Measurements from ENCODE around the gene MEDAG.
A peak's percentile ranks its signal among the peaks of the same experiment; 100 is the strongest.

The MEDAG gene

DNA sequence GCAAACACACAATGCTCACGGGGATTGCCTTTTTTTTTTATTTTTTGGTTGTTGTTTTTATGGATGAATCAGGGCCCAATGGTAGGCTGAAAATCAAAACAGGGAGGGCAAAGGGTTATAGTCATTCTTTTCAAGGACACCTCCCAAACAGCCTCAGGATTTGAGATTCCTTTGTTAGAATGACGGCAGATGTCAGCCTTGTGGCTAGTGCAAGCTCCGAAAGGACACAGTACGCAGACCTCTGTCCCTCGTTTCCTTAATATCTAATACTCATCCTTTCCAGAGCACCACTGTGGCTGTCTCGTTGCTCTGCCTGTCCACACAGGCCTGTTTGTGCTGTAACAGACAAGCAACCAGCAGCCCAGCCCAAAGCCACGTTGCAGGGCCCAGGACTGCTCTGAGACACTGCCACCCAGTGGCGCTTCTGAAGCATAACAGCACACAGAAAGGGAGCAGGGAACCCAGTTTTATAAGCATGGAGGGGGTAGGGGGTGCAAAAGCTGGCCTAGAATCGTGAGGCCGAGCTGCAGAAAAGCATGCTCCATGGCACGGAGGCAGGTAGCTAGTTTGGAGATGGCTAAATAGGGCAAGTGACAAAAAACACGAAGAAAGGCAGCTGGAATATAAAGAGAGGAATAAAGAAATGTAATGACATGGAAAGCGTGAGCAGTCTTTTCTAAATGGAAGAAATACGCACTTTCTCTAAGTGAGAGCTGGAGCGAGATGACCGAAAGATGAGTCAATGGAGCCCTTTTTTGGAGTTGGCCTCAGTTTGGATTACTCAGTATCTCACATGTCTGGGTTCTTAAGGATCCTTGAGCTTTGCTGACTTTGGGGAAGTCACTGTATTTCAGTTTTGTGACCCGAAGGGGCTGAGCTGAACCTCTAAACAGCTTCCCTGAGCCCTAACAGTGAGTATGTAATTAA is 40.7 kb upstream of the MEDAG start:
- Histone ChIP-seq H3K27ac (ENCODE audit: low read length) (peak overlapping the region; percentile 90), H3K27me3 (ENCODE audit: control insufficient read depth in 1 of 2, insufficient read depth in 2 of 2, low read length in 2 of 2) (no peaks in the 10 kb centered on the region), H3K9ac (ENCODE audit: low read length in 2 of 2) (peak overlapping the region; percentile 56 to 71), H3K9me3 (ENCODE audit: control insufficient read depth in 2 of 2, low read length in 2 of 2) (no peaks in the 10 kb centered on the region), H3K36me3 (ENCODE audit: control insufficient read depth in 2 of 2, insufficient read depth in 2 of 2, low read length in 2 of 2) (no peaks in the 10 kb centered on the region), H3K4me3 (ENCODE audit: low read length in 2 of 2) (peak overlapping the region; percentile 17 to 40), H3K4me1 (ENCODE audit: control insufficient read depth, insufficient read depth, low read length) (peaks cover 51% of the 10 kb centered on the region)

DNA sequence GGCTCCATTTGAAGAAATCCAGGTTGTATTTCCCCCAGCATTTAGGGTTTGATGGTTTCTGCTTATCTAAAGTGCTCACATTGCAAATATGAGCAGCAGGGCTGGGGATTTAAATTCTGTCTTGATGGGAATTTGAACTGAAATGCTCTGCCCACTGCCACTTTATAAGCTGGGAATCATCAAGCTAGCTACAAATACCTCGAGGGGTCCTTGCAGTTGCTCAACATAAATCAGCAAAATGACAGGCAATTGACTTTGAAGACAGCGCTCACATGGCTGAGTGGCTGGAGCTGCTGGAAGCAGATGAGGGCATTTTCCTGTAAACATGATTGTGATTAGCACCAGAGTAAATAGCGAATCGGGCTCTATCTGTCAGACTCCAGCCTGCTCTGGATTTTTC is 39.4 kb upstream of the MEDAG start:
- H3K9me3 ChIP-seq (ENCODE audit: control insufficient read depth in 2 of 2, low read length in 2 of 2): no peaks in the 10 kb centered on the region
- H3K27ac ChIP-seq (ENCODE audit: low read length): no peak overlapping the region
- H3K4me3 ChIP-seq (ENCODE audit: low read length in 2 of 2): no peak overlapping the region
- peaks cover 52% of the 10 kb centered on the region for H3K4me1 ChIP-seq (ENCODE audit: control insufficient read depth, insufficient read depth, low read length)
- H3K36me3 ChIP-seq (ENCODE audit: control insufficient read depth in 2 of 2, insufficient read depth in 2 of 2, low read length in 2 of 2): no peaks in the 10 kb centered on the region
- no peak overlapping the region for H3K9ac ChIP-seq (ENCODE audit: low read length in 2 of 2)
- H3K27me3 ChIP-seq (ENCODE audit: control insufficient read depth in 1 of 2, insufficient read depth in 2 of 2, low read length in 2 of 2): no peaks in the 10 kb centered on the region

DNA sequence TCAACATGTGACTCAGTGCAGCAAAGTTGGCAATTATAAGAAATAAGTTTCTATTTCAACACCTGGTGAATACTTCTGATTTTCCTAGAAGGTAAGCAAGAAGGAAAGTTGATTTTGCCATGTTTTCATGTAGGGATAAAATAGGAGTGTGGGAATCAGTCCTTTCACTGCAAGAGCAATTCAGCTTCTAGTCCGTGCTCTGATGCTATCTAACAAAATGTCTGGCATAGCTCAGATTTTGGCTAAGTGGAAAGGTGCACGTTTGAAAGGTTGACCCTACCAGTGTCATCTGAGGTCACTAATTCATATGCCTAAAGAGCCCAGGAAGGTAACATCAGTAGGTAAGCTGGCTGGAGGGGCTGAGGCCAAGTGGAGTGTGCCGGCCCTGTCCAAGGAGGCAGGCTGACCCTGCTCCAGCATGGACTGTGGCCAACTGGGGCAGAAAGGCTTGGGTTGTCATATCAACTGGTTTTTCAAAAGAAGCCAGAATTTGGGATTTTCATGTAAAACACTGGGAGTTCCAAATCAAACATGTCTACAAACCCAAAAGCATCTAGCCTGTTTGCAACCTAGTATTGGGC is 38.9 kb upstream of the MEDAG start:
- no peak overlapping the region for H3K9ac ChIP-seq (ENCODE audit: low read length in 2 of 2)
- no peaks in the 10 kb centered on the region for H3K36me3 ChIP-seq (ENCODE audit: control insufficient read depth in 2 of 2, insufficient read depth in 2 of 2, low read length in 2 of 2)
- H3K9me3 ChIP-seq (ENCODE audit: control insufficient read depth in 2 of 2, low read length in 2 of 2): no peaks in the 10 kb centered on the region
- H3K4me1 ChIP-seq (ENCODE audit: control insufficient read depth, insufficient read depth, low read length): peaks cover 55% of the 10 kb centered on the region
- H3K27ac ChIP-seq (ENCODE audit: low read length): no peak overlapping the region
- no peaks in the 10 kb centered on the region for H3K27me3 ChIP-seq (ENCODE audit: control insufficient read depth in 1 of 2, insufficient read depth in 2 of 2, low read length in 2 of 2)
- no peak overlapping the region for H3K4me3 ChIP-seq (ENCODE audit: low read length in 2 of 2)

DNA sequence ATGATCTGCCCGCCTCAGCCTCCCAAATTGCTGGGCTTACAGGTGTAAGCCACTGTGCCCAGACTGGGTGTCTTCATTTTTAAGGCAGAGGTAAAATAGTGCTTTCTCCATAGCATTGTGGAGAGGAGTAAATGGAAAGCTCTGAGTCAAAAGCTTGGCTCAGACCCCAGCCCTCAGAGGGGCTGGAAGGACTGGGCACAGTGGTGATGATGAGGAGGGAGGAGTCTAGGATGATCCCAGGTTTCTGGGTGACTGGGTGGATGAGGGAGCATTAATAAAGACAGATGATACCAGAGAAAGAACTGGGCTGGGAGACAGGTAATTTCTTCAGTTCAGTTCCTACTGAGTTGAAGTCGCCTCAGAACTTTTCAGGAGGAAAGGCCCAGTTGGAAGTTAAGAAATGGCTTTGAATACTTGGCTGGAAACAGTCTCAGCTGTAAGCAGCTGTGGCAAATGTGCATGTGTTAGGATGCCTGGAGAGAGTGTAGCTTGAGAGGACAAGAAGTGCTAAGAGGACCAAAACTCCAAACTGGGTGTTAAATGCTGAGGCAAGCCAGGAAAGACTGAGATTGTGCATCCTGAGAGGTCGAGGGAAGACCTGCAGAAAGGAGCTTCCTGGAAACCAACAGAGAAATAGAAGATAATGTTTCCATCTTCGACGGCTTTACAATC is 37.1 kb upstream of the MEDAG start:
- Histone ChIP-seq H3K9me3 (ENCODE audit: control insufficient read depth in 2 of 2, low read length in 2 of 2) (no peaks in the 10 kb centered on the region), H3K4me3 (ENCODE audit: low read length in 2 of 2) (no peak overlapping the region), H3K27ac (ENCODE audit: low read length) (peak overlapping the region; percentile 75), H3K27me3 (ENCODE audit: control insufficient read depth in 1 of 2, insufficient read depth in 2 of 2, low read length in 2 of 2) (no peaks in the 10 kb centered on the region), H3K36me3 (ENCODE audit: control insufficient read depth in 2 of 2, insufficient read depth in 2 of 2, low read length in 2 of 2) (no peaks in the 10 kb centered on the region), H3K4me1 (ENCODE audit: control insufficient read depth, insufficient read depth, low read length) (peaks cover 50% of the 10 kb centered on the region), H3K9ac (ENCODE audit: low read length in 2 of 2) (no peak overlapping the region)

DNA sequence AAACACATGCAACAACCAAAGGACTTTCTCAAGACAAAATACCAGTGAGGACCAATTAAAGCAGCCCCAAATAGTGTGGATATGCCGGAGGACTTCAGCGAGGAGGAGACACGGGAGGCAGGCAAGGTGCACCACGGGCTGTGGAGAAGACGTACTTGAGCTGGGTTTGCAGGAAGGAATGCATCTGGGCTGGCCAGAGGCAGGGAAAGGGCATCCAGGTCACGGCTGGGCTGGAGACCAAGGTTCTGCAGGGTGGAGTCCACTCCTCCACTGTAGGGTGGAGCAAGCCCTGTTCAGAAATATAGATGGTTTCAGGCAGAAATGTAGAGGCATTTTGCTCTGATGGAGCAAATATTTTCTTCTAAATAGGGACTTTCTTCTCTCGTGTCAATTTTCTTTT is 36.6 kb upstream of the MEDAG start:
- Histone ChIP-seq H3K4me3 (ENCODE audit: low read length in 2 of 2) (no peak overlapping the region), H3K9me3 (ENCODE audit: control insufficient read depth in 2 of 2, low read length in 2 of 2) (no peaks in the 10 kb centered on the region), H3K4me1 (ENCODE audit: control insufficient read depth, insufficient read depth, low read length) (peaks cover 45% of the 10 kb centered on the region), H3K36me3 (ENCODE audit: control insufficient read depth in 2 of 2, insufficient read depth in 2 of 2, low read length in 2 of 2) (no peaks in the 10 kb centered on the region), H3K9ac (ENCODE audit: low read length in 2 of 2) (no peak overlapping the region), H3K27me3 (ENCODE audit: control insufficient read depth in 1 of 2, insufficient read depth in 2 of 2, low read length in 2 of 2) (no peaks in the 10 kb centered on the region), H3K27ac (ENCODE audit: low read length) (peak overlapping the region; percentile 75)

DNA sequence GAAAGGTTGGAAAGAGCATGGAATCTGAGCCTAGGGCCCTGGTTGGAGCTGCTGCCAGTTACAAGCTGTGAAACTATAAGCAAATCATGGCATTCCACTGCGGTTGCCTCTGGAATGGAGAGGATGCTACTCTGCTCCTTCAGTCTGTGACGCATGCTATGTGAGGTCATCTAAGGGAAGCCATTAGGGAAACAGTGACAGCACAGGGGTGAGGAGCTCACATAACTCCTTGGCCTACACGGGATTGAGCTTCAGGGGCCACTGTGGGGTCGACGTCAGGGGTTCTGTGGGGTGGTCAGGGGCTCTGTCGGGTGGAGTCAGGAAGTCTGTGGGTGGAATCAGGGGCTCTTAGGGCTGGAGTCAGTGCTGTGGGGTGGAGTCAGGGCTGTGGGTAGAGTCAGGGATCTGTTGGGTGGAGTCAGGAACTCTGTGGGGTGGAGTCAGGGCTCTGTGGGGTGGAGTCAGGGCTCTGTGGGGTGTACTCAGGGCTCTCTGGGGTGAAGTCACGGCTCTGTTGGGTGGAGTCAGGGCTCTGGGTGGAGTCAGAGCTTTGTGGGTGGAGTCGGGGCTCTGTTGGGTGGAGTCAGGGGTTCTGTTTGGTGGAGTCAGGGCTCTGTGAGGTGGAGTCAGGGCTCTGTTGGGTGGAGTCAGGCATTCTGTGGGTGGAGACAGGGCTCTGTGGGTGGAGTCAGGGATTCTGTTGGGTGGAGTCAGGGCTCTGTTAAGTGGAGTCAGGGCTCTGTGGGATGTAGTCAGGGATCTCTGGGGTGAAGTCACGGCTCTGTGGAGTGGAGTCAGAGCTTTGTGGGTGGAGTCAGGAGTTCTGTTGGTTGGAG is 35.8 kb upstream of the MEDAG start:
- no peaks in the 10 kb centered on the region for H3K9me3 ChIP-seq (ENCODE audit: control insufficient read depth in 2 of 2, low read length in 2 of 2)
- no peaks in the 10 kb centered on the region for H3K27me3 ChIP-seq (ENCODE audit: control insufficient read depth in 1 of 2, insufficient read depth in 2 of 2, low read length in 2 of 2)
- peak overlapping the region; percentile 75 for H3K27ac ChIP-seq (ENCODE audit: low read length)
- peak overlapping the region in 1 of 2 donors; percentile 29 for H3K4me3 ChIP-seq (ENCODE audit: low read length in 2 of 2)
- H3K36me3 ChIP-seq (ENCODE audit: control insufficient read depth in 2 of 2, insufficient read depth in 2 of 2, low read length in 2 of 2): no peaks in the 10 kb centered on the region
- peak overlapping the region in 1 of 2 donors; percentile 29 for H3K9ac ChIP-seq (ENCODE audit: low read length in 2 of 2)
- H3K4me1 ChIP-seq (ENCODE audit: control insufficient read depth, insufficient read depth, low read length): peaks cover 37% of the 10 kb centered on the region

DNA sequence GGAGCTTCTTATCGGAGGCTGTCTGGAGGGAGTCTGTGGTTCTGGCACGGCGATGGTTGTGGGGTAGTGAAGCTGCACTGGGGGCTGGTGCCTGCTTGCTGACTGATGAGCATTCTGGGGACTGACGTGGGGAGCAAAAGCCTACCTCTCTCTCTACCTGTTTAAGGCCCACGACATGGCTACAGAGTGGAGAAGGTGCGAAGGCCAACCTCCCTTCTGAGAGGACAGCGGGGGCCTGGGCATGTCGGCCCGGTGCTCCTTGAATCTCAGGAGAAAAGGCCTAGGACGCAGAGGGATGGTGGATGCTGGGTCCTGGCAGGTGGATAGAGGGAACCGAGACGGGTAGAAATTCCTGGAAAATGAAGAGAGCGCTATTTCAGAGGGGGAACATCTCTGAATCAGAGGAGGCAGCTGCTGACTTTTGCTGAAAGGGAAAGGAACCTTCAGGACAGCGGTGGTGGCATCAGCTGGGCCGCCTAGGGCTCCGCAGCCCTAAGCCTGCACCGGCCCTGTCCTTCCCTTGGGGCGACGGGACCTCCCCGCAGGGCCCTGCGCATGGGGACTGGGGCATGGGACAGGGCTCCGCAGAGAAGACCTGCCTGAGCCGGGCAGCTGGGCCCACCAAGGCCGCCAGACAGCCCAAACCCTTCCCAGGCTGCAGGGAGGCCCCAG is 35.0 kb upstream of the MEDAG start:
- H3K4me3 ChIP-seq (ENCODE audit: low read length in 2 of 2): no peak overlapping the region
- no peaks in the 10 kb centered on the region for H3K9me3 ChIP-seq (ENCODE audit: control insufficient read depth in 2 of 2, low read length in 2 of 2)
- peaks cover 29% of the 10 kb centered on the region for H3K4me1 ChIP-seq (ENCODE audit: control insufficient read depth, insufficient read depth, low read length)
- no peaks in the 10 kb centered on the region for H3K36me3 ChIP-seq (ENCODE audit: control insufficient read depth in 2 of 2, insufficient read depth in 2 of 2, low read length in 2 of 2)
- H3K9ac ChIP-seq (ENCODE audit: low read length in 2 of 2): no peak overlapping the region
- no peaks in the 10 kb centered on the region for H3K27me3 ChIP-seq (ENCODE audit: control insufficient read depth in 1 of 2, insufficient read depth in 2 of 2, low read length in 2 of 2)
- H3K27ac ChIP-seq (ENCODE audit: low read length): no peak overlapping the region

DNA sequence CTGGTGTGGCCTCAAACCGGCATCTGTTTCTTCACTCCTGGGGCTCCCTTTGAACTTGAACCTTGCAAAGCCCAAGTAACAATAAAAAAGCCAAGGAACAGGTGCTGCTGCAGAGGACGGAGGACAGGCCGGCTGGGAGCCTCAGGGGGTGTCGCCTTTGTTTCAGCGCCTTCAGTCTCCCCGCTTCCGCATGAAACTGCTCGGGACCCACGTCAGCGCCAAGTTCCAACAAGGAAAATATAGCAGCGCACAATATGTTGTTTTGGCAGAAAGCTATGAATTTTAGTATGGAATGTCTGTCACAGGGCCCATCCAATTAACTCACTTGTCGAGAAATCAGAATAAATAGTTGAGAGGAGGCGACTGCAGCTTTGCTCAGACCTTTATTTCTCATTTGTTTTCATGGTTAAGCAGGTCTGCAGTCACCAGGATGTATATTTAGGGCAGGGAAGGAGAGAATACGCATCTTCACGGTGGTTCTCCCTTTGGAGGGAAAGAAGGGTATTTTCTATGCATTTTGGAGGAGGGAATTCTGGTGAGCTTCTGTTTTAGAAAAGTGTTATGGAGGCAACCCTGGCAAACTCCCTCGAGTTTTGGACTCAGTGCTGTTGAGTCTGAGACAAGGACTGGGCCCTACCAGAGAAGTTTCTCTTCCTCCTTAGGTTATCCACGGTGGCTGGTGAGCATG is 34.3 kb upstream of the MEDAG start:
- Histone ChIP-seq H3K27me3 (ENCODE audit: control insufficient read depth in 1 of 2, insufficient read depth in 2 of 2, low read length in 2 of 2) (no peaks in the 10 kb centered on the region), H3K27ac (ENCODE audit: low read length) (no peak overlapping the region), H3K9me3 (ENCODE audit: control insufficient read depth in 2 of 2, low read length in 2 of 2) (no peaks in the 10 kb centered on the region), H3K36me3 (ENCODE audit: control insufficient read depth in 2 of 2, insufficient read depth in 2 of 2, low read length in 2 of 2) (no peaks in the 10 kb centered on the region), H3K4me3 (ENCODE audit: low read length in 2 of 2) (no peak overlapping the region), H3K4me1 (ENCODE audit: control insufficient read depth, insufficient read depth, low read length) (peaks cover 28% of the 10 kb centered on the region), H3K9ac (ENCODE audit: low read length in 2 of 2) (no peak overlapping the region)

DNA sequence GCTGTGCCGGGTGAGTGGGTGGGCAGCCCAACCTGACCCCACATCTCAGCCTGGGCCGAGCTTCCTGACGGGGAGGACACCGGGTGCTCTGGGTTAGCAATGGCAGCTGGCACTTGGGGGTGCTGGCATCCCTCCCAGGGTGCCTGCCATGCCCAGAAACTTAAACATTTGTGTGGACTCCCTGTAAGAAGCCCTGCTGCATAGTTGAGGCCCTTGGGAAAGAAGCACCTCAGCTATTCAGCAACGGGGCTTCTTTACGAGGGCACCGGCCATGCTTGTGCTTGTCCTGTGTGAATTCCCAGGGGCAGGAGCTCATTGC is 33.8 kb upstream of the MEDAG start:
- H3K4me3 ChIP-seq (ENCODE audit: low read length in 2 of 2): no peak overlapping the region
- H3K9me3 ChIP-seq (ENCODE audit: control insufficient read depth in 2 of 2, low read length in 2 of 2): no peaks in the 10 kb centered on the region
- no peak overlapping the region for H3K9ac ChIP-seq (ENCODE audit: low read length in 2 of 2)
- H3K27me3 ChIP-seq (ENCODE audit: control insufficient read depth in 1 of 2, insufficient read depth in 2 of 2, low read length in 2 of 2): no peaks in the 10 kb centered on the region
- H3K36me3 ChIP-seq (ENCODE audit: control insufficient read depth in 2 of 2, insufficient read depth in 2 of 2, low read length in 2 of 2): no peaks in the 10 kb centered on the region
- H3K4me1 ChIP-seq (ENCODE audit: control insufficient read depth, insufficient read depth, low read length): peaks cover 28% of the 10 kb centered on the region
- peak overlapping the region; percentile 18 for H3K27ac ChIP-seq (ENCODE audit: low read length)

Data from stomach smooth muscle (tissue), 2 donors.